Measurements from ENCODE around the gene JAG2.

GRCh38 chr14:105213361-105213760 lies 44.8 kb upstream of the JAG2 start:
- TF ChIP-seq POLR2A (IDR thresholded peaks at IDR 0.05; ENCODE audit: insufficient read depth in 1 of 2, low read depth in 2 of 2, low read length in 2 of 2) = no peak
- TF ChIP-seq THAP8 (CRISPR knock-in tag; IDR thresholded peaks at IDR 0.05; ENCODE audit: borderline replicate concordance) = no peak
- no peak for TF ChIP-seq GABPA (IDR thresholded peaks at IDR 0.05; ENCODE audit: low read depth, low read length)
- TF ChIP-seq GABPA (CRISPR knock-in tag; IDR thresholded peaks at IDR 0.05; ENCODE audit: low read depth) = no peak
- no peak for TF ChIP-seq NFIC (IDR thresholded peaks at IDR 0.05; ENCODE audit: low read length)
- TF ChIP-seq RAD21 (CRISPR knock-in tag; IDR thresholded peaks at IDR 0.05) = no peak
